ENCODE results near the gene SCEL. TPM values are rescaled to one million over a fixed set of nuclear protein-coding genes. Genes with fewer than 3 reads are reported as not detected.

Gene SCEL
- total and polyA plus RNA-seq, 2 experiments from 2014 or later: not detected

- TF ChIP-seq ZNF462 (CRISPR knock-in tag; IDR thresholded peaks at IDR 0.05): no peak
- TF ChIP-seq EZH2phosphoT487 (IDR thresholded peaks at IDR 0.05; ENCODE audit: unreplicated experiment): no peak
- TF ChIP-seq CREB1 (CRISPR knock-in tag; IDR thresholded peaks at IDR 0.05; ENCODE audit: low read depth): no peak
- TF ChIP-seq REST (IDR thresholded peaks at IDR 0.05; ENCODE audit: unreplicated experiment): no peak
- TF ChIP-seq CTCF (conservative IDR thresholded peaks at IDR 0.05; ENCODE audit: low read depth in 2 of 2): no peak
- TF ChIP-seq NANOG (IDR thresholded peaks at IDR 0.05; ENCODE audit: borderline replicate concordance): no peak
- no peak for TF ChIP-seq POLR2AphosphoS5 (IDR thresholded peaks at IDR 0.05; ENCODE audit: low read depth)
- TF ChIP-seq STAT1 (IDR thresholded peaks at IDR 0.05; ENCODE audit: unreplicated experiment): no peak
- no peak for TF ChIP-seq EZH2 (IDR thresholded peaks at IDR 0.05; ENCODE audit: low read depth, unreplicated experiment)
- TF ChIP-seq JUNB (IDR thresholded peaks at IDR 0.05; ENCODE audit: unreplicated experiment): no peak
Observed at GRCh38 chr13:77519808-77520207, 15.7 kb upstream of the SCEL start (continued).
